HepG2 (cell line): ENCODE measurements around the gene ACOT2. TPM values are rescaled to one million over a fixed set of nuclear protein-coding genes. Genes with fewer than 3 reads are reported as not detected.
"Not testable (repeated sequence)": the region's sequence is repeated elsewhere in the genome, so short reads cannot be mapped to it uniquely, and the experiment has no call there.

Experiments
- ATAC-seq: fragments of 200-7000 bp; cut with Tn5 transposase; 3 replicates; pipeline ENCODE4 v1.9.1; 2020; ENCODE audit warnings: mild to moderate bottlenecking, moderate library complexity
- BruUV-seq: library from RNA; stranded (reverse); fragments of 400-500 nt; replicated peaks from 2 replicates; lab custom pipeline; 2021; lab: Mats Ljungman, UMichigan
- CTCF ChIA-PET: fragments of 300-600 bp; formaldehyde crosslinking; extraction: SDS; loops from one replicate; lab custom pipeline; 2021; ENCODE audit warnings: low total read pairs, inconsistent platforms, low intra/inter-chr PET ratio; lab: Yijun Ruan, JAX
- POLR2A ChIA-PET: fragments of 350-600 bp; sonication (Branson Sonifier 250); formaldehyde crosslinking; loops from one replicate; lab custom pipeline; 2020; ENCODE audit warnings: antibody characterized with exemption, inconsistent platforms; lab: Yijun Ruan, JAX
- DNase-seq: peaks from one replicate; pipeline ENCODE4 v3.0.0-alpha.2; 2015; ENCODE audit warnings: low spot score
- FAIRE-seq: peaks from 3 replicates; lab custom pipeline; 2011; peaks lifted over from hg19 to GRCh38; lab: Jason Lieb, UNC
- H2AFZ ChIP-seq: one replicate; pipeline ENCODE4 v1.6.1; 2011; ENCODE audit warnings: low read length, inconsistent platforms
- H3K27ac ChIP-seq: fragments of 300-600 bp; 3 replicates; pipeline ENCODE4 v1.8.0; 2011; ENCODE audit warnings: mixed run types, mild to moderate bottlenecking, mixed read lengths, low read length, inconsistent platforms; ENCODE audit not compliant: insufficient read depth; ENCODE audit errors: extremely low read length
- H3K27me3 ChIP-seq, 2 experiments: fragments of 200-600 bp in 1 of 2; 2 replicates in 1 of 2; 3 replicates in 1 of 2; pipeline versions ENCODE4 v1.6.0 to v1.8.0; 2011; ENCODE audit warnings: low read length in 2 of 2, mild to moderate bottlenecking in 2 of 2, moderate library complexity in 2 of 2, inconsistent platforms in 1 of 2; ENCODE audit not compliant: insufficient read depth in 2 of 2, control insufficient read depth in 1 of 2
- H3K36me3 ChIP-seq, 2 experiments: fragments of 200-600 bp in 1 of 2; replicated peaks in 1 of 2; 2 replicates in 1 of 2; 3 replicates in 1 of 2; pipeline versions ENCODE4 v1.5.1 to v1.8.0; 2011; ENCODE audit warnings: low read length in 2 of 2, inconsistent platforms in 1 of 2; ENCODE audit not compliant: insufficient read depth in 2 of 2, control insufficient read depth in 1 of 2
- H3K4me1 ChIP-seq: 2 replicates; pipeline ENCODE4 v1.5.1; 2012; ENCODE audit warnings: low read length, inconsistent platforms; ENCODE audit not compliant: insufficient read depth
- H3K4me2 ChIP-seq: 2 replicates; pipeline ENCODE4 v1.6.0; 2011; ENCODE audit warnings: low read depth, low read length, inconsistent platforms
- H3K4me3 ChIP-seq, 3 experiments: fragments of 200-600 bp in 1 of 3; sonication (generic), shearing (Covaris generic) in 1 of 3; replicated peaks in 1 of 3; 2 replicates each; pipeline ENCODE4 v1.5.1; 2011 to 2016; ENCODE audit warnings: low read length in 3 of 3, inconsistent platforms in 2 of 3, low read depth in 2 of 3, mild to moderate bottlenecking in 2 of 3, control low read depth in 1 of 3, mixed read lengths in 1 of 3; ENCODE audit not compliant: insufficient read depth in 1 of 3
- H3K79me2 ChIP-seq: one replicate; pipeline ENCODE4 v1.6.1; 2011; ENCODE audit warnings: low read length, inconsistent platforms; ENCODE audit not compliant: insufficient read depth
- H3K9ac ChIP-seq: 2 replicates; pipeline ENCODE4 v1.6.0; 2011; ENCODE audit warnings: mild to moderate bottlenecking, low read depth, low read length, inconsistent platforms; ENCODE audit not compliant: insufficient read depth
- H3K9me3 ChIP-seq: 2 replicates; pipeline ENCODE4 v1.5.1; 2012; ENCODE audit warnings: mild to moderate bottlenecking, low read length
- H4K20me1 ChIP-seq: 2 replicates; pipeline ENCODE4 v1.6.0; 2011; ENCODE audit warnings: inconsistent platforms, mild to moderate bottlenecking, low read length, moderate library complexity; ENCODE audit not compliant: insufficient read depth
- HNF4A ChIP-seq: sonication (generic); formaldehyde crosslinking; IDR thresholded peaks from 2 replicates; pipeline ENCODE4 v1.4.0; 2020; ENCODE audit warnings: missing genetic modification reagents
- MED1 ChIP-seq: sonication (generic); formaldehyde crosslinking; IDR thresholded peaks from 2 replicates; pipeline ENCODE4 v1.4.0; 2020; ENCODE audit warnings: missing genetic modification reagents
- NR2F1 ChIP-seq, 2 experiments: fragments of 450-650 bp in 1 of 2; formaldehyde crosslinking in 1 of 2; IDR thresholded peaks; 2 replicates each; pipeline versions ENCODE4 v1.5.0 to v1.6.1; 2016 to 2020; ENCODE audit warnings: mild to moderate bottlenecking in 1 of 2, missing compliant biosample characterization in 1 of 2, missing genetic modification reagents in 1 of 2, moderate library complexity in 1 of 2
- NR2F6 ChIP-seq, 2 experiments: IDR thresholded peaks; 2 replicates each; pipeline ENCODE4 v1.6.1; 2016; ENCODE audit warnings: antibody characterized with exemption in 1 of 2, mild to moderate bottlenecking in 1 of 2
- PPARG ChIP-seq: conservative IDR thresholded peaks from 2 replicates; pipeline ENCODE4 v1.6.1; 2016; ENCODE audit warnings: missing biosample characterization, missing genetic modification reagents
- ZMYM3 ChIP-seq: sonication (generic); formaldehyde crosslinking; IDR thresholded peaks from 2 replicates; pipeline ENCODE4 v1.5.1; 2020; ENCODE audit warnings: mild to moderate bottlenecking, missing genetic modification reagents
- ZNF317 ChIP-seq: sonication (generic); formaldehyde crosslinking; IDR thresholded peaks from 2 replicates; pipeline ENCODE4 v1.5.0; 2020; ENCODE audit warnings: mild to moderate bottlenecking, missing genetic modification reagents
- ZNF629 ChIP-seq: sonication (generic); formaldehyde crosslinking; conservative IDR thresholded peaks from 2 replicates; pipeline ENCODE4 v1.5.0; 2020; ENCODE audit warnings: missing genetic modification reagents
- WGBS: methylation state at CpG from one replicate; pipeline ENCODE4 v1.1.6; 2017; ENCODE audit warnings: low lambda C conversion rate; 5-methylcytosine and 5-hydroxymethylcytosine counted together
- in situ Hi-C: cut with HindIII; loops from 2 replicates; pipeline ENCODE4 v1.10.0; 2017; ENCODE audit warnings: low pct_unique_long_range_greater_than_20kb; ENCODE audit not compliant: extremely low pct_ligation_motif_present
- intact Hi-C: fragments of 100-400 bp; cut with micrococcal nuclease; formaldehyde crosslinking; loops from one replicate; pipeline ENCODE4 v1.10.0; 2022; ENCODE audit not compliant: unreplicated experiment
- polyA plus RNA-seq, 8 experiments: library from polyadenylated mRNA; depleted of rRNA in 3 of 8; stranded (reverse) in 7 of 8; unstranded in 1 of 8; fragments of >200 nt; fragmentation: Illumina TruSeq in 4 of 8; extraction: Trizol in 4 of 8; gene quantifications; 2 replicates each; pipeline versions ENCODE4 v1.2.1 to v1.2.3, GENCODE V29; 2011 to 2016; ENCODE audit warnings: low read depth in 4 of 8, missing spikeins in 1 of 8, mixed read lengths in 1 of 8; ENCODE audit not compliant: insufficient read depth in 1 of 8
- total RNA-seq, 5 experiments: library from RNA; depleted of rRNA; stranded (reverse); fragments of >200 nt; fragmentation: Illumina TruSeq; extraction: Trizol; gene quantifications; 2 replicates each; pipeline ENCODE4 v1.2.3, GENCODE V29; 2016; ENCODE audit warnings: low read depth in 1 of 5
- TF ChIP-seq, protein P1 (sequence below): sonication (generic); formaldehyde crosslinking; conservative IDR thresholded peaks from 2 replicates; pipeline ENCODE4 v1.4.0; 2020; ENCODE audit warnings: mild to moderate bottlenecking, missing genetic modification reagents, moderate library complexity

ACOT2 gene
- total and polyA plus RNA-seq, 2 of the 13 experiments (the other 11 are each of a cell fraction or from before 2014, with no cell fraction given) = 60.0 to 110 TPM

GRCh38 chr14:73549097-73549496 is 19.9 kb upstream of the ACOT2 start:
- in situ Hi-C loops, H3K79me2 ChIP-seq, H3K36me3 ChIP-seq, H3K27ac ChIP-seq, H4K20me1 ChIP-seq, H3K9me3 ChIP-seq, CTCF ChIA-PET, POLR2A ChIA-PET, H2AFZ ChIP-seq, H3K4me2 ChIP-seq, H3K27me3 ChIP-seq, intact Hi-C loops, H3K9ac ChIP-seq, H3K4me3 ChIP-seq, ATAC-seq, DNase-seq: not testable (repeated sequence)
- peak; percentile 90 for TF ChIP-seq ZNF629 (CRISPR knock-in tag)
- peak; percentile 72; the same call in 1 of the 2 replicates for TF ChIP-seq ZMYM3 (CRISPR knock-in tag)
- peak; percentile 46 for FAIRE-seq
- WGBS = 100% methylated on average over 2 of the region's 3 CpGs
- H3K4me1 ChIP-seq = peaks cover 13% of the 10 kb centered on the region
- BruUV-seq = TSS peak; percentile 75

DNA sequence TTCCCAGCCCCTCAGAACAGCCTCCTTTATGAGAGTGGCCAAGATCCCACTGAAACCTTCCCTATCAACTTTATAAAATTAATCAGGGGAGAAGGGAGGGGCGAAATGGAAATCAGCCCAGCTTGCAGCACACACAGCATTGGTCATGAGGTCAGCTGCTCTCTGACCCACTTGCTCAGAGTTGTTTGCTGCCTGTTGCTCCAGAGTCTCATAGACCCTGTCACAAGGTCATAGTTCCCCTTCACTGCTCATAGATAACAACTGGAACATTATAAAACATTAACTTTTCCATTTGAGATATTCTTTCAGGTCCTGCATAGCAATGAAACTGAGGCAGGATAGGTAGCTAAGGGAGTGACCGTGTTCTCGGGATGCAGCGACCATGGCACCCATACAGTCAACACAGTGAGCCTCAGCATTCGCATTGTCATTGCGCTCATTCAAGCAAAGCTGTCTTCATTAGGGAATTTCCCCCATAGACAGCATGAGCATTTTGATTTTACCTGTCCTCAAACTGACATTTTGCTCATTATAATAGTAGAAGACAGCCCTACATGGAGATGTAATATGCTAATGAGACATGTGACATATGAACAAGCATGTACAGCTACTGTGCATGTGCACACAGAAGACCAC is 19.0 kb upstream of the ACOT2 start:
- H3K79me2 ChIP-seq, H3K4me3 ChIP-seq, intact Hi-C loops, CTCF ChIA-PET, H3K9me3 ChIP-seq, BruUV-seq, H2AFZ ChIP-seq, H3K4me2 ChIP-seq, POLR2A ChIA-PET, H4K20me1 ChIP-seq, H3K9ac ChIP-seq, in situ Hi-C loops, H3K27me3 ChIP-seq, H3K36me3 ChIP-seq: not testable (repeated sequence)
- ATAC-seq (peak; percentile 92), FAIRE-seq (peak; percentile 98), DNase-seq (peak; percentile 27)
- 43% methylated on average over 5 of the region's 6 CpGs for WGBS
- H3K4me1 ChIP-seq = peaks cover 13% of the 10 kb centered on the region
- peak overlapping the region; percentile 33 for H3K27ac ChIP-seq
- TF ChIP-seq MED1 (CRISPR knock-in tag) (peak; percentile 21; the same call in 1 of the 2 replicates), NR2F1 (CRISPR knock-in tag; IDR thresholded peaks at IDR 0.05) (peak in 1 of 2 experiments; percentile 29; a peak in 1 of 4 replicates), PPARG (CRISPR knock-in tag) (peak; percentile 76), NR2F6 (IDR thresholded peaks at IDR 0.05) (peak; percentile 19; the same call in 1 of the 2 replicates), NR2F6 (CRISPR knock-in tag; IDR thresholded peaks at IDR 0.05) (peak; percentile 60), HNF4A (CRISPR knock-in tag) (peak; percentile 71), ZNF317 (CRISPR knock-in tag) (peak; percentile 94)
- TF ChIP-seq, protein P1, sequence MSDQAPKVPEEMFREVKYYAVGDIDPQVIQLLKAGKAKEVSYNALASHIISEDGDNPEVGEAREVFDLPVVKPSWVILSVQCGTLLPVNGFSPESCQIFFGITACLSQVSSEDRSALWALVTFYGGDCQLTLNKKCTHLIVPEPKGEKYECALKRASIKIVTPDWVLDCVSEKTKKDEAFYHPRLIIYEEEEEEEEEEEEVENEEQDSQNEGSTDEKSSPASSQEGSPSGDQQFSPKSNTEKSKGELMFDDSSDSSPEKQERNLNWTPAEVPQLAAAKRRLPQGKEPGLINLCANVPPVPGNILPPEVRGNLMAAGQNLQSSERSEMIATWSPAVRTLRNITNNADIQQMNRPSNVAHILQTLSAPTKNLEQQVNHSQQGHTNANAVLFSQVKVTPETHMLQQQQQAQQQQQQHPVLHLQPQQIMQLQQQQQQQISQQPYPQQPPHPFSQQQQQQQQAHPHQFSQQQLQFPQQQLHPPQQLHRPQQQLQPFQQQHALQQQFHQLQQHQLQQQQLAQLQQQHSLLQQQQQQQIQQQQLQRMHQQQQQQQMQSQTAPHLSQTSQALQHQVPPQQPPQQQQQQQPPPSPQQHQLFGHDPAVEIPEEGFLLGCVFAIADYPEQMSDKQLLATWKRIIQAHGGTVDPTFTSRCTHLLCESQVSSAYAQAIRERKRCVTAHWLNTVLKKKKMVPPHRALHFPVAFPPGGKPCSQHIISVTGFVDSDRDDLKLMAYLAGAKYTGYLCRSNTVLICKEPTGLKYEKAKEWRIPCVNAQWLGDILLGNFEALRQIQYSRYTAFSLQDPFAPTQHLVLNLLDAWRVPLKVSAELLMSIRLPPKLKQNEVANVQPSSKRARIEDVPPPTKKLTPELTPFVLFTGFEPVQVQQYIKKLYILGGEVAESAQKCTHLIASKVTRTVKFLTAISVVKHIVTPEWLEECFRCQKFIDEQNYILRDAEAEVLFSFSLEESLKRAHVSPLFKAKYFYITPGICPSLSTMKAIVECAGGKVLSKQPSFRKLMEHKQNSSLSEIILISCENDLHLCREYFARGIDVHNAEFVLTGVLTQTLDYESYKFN (CRISPR knock-in tag) = peak; percentile 39; the same call in 1 of the 2 replicates
